ENCODE measurements around the gene SEMA4C.

SEMA4C gene

GRCh38 chr2:96848264-96848663 lies 21.6 kb downstream of the SEMA4C start:
- no peak overlapping the region for H3K4me3 ChIP-seq (replicated peaks; ENCODE audit: low read depth, low read length)
- DNase-seq (ENCODE audit: extremely low read depth, low read depth), result no peak
- TF ChIP-seq CTCF (IDR thresholded peaks at IDR 0.05; ENCODE audit: low read depth, low read length, missing control alignments), result no peak

GRCh38 chr2:96847586-96847985 lies 22.3 kb downstream of the SEMA4C start:
- no peak for TF ChIP-seq CTCF (IDR thresholded peaks at IDR 0.05; ENCODE audit: low read depth, low read length, missing control alignments)
- DNase-seq (ENCODE audit: extremely low read depth, low read depth), result no peak
- no peak overlapping the region for H3K4me3 ChIP-seq (replicated peaks; ENCODE audit: low read depth, low read length)

- DNase-seq (ENCODE audit: extremely low read depth, low read depth), result no peak
- TF ChIP-seq CTCF (IDR thresholded peaks at IDR 0.05; ENCODE audit: low read depth, low read length, missing control alignments), result no peak
- no peak overlapping the region for H3K4me3 ChIP-seq (replicated peaks; ENCODE audit: low read depth, low read length)
These were observed 23.1 kb downstream of the SEMA4C start for GRCh38 chr2:96846825-96847224.

GRCh38 chr2:96844405-96844808 lies 25.5 kb downstream of the SEMA4C start:
- no peak overlapping the region for H3K4me3 ChIP-seq (replicated peaks; ENCODE audit: low read depth, low read length)
- TF ChIP-seq CTCF (IDR thresholded peaks at IDR 0.05; ENCODE audit: low read depth, low read length, missing control alignments), result no peak
- no peak for DNase-seq (ENCODE audit: extremely low read depth, low read depth)

- TF ChIP-seq CTCF (IDR thresholded peaks at IDR 0.05; ENCODE audit: low read depth, low read length, missing control alignments), result no peak
- no peak within 1 kb of the TSS for H3K4me3 ChIP-seq (replicated peaks; ENCODE audit: low read depth, low read length)
- no peak for DNase-seq (ENCODE audit: extremely low read depth, low read depth)
These were observed 26.2 kb downstream of the SEMA4C start, which contains the start of gene ANKRD23 for GRCh38 chr2:96843538-96844268. Gene ANKRD23, minus strand, starts transcription at chr2:96844021. Its CDS starts 29 bp downstream, at chr2:96843992.

- no peak for TF ChIP-seq CTCF (IDR thresholded peaks at IDR 0.05; ENCODE audit: low read depth, low read length, missing control alignments)
- no peak for DNase-seq (ENCODE audit: extremely low read depth, low read depth)
- H3K4me3 ChIP-seq (replicated peaks; ENCODE audit: low read depth, low read length), result no peak overlapping the region
These were observed 27.3 kb downstream of the SEMA4C start for GRCh38 chr2:96842600-96842999.

Data from HFF-Myc (cell line).